ENCODE data around the gene PSMD13.

PSMD13 gene

GRCh38 chr11:279040-279965 is 42.5 kb downstream of the PSMD13 start:
- DNase-seq, result no peak

GRCh38 chr11:279966-280705 is 43.4 kb downstream of the PSMD13 start:
- DNase-seq, result peak; percentile 48

- DNase-seq, result peak; percentile 34
These were observed 44.1 kb downstream of the PSMD13 start for GRCh38 chr11:280706-281485.

- no peak for DNase-seq
These were observed 44.8 kb downstream of the PSMD13 start for GRCh38 chr11:281486-282161.

- no peak for DNase-seq
These were observed 45.4 kb downstream of the PSMD13 start for GRCh38 chr11:282171-282570.

GRCh38 chr11:282630-283360 is 46.0 kb downstream of the PSMD13 start:
- peak; percentile 1 for DNase-seq

- peak; percentile 1 for DNase-seq
These were observed 46.8 kb downstream of the PSMD13 start for GRCh38 chr11:283405-284104.

- peak; percentile 1 for DNase-seq
These were observed 47.6 kb downstream of the PSMD13 start for GRCh38 chr11:284105-285020.

- peak; percentile 1 for DNase-seq
These were observed 48.5 kb downstream of the PSMD13 start for GRCh38 chr11:285021-285893.

GRCh38 chr11:285894-286220 is 49.1 kb downstream of the PSMD13 start:
- peak; percentile 1 for DNase-seq

- DNase-seq, result peak; percentile 61
These were observed 50.4 kb downstream of the PSMD13 start for GRCh38 chr11:286977-287820.

GRCh38 chr11:287821-288477 is 51.2 kb downstream of the PSMD13 start:
- DNase-seq, result peak; percentile 63

- peak; percentile 54 for DNase-seq
These were observed 52.0 kb downstream of the PSMD13 start, which contains the start of gene PGGHG for GRCh38 chr11:288478-289397. TSS of gene PGGHG (plus strand) at chr11:289126. CDS start at chr11:289817, 691 bp downstream.

- DNase-seq, result no peak
These were observed 52.6 kb downstream of the PSMD13 start for GRCh38 chr11:289398-289711.

- DNase-seq, result no peak
These were observed 53.2 kb downstream of the PSMD13 start for GRCh38 chr11:289712-290620.
